WTC11 (cell line): ENCODE results near the gene ME2. TPM values are rescaled to one million over a fixed set of nuclear protein-coding genes. Genes with fewer than 3 reads are reported as not detected.

Source experiments
- ATAC-seq: fragments of 200-7000 bp; cut with Tn5 transposase; 2 replicates; pipeline ENCODE4 v1.10.0; 2021; ENCODE audit warnings: mild to moderate bottlenecking, moderate library complexity
- CTCF ChIA-PET: fragments of 300-600 bp; sonication (Branson Sonifier 250); formaldehyde crosslinking; loops from one replicate; lab custom pipeline; 2021; ENCODE audit warnings: antibody characterized with exemption; lab: Charles Lee
- POLR2A ChIA-PET: fragments of 350-600 bp; sonication (Branson Sonifier 250); formaldehyde crosslinking; loops from one replicate; lab custom pipeline; 2021; ENCODE audit warnings: antibody characterized with exemption; lab: Charles Lee
- DNase-seq: peaks from one replicate; pipeline ENCODE4 v3.0.0; 2021; ENCODE audit warnings: low spot score
- H3K27ac Mint-ChIP-seq: 2 replicates; pipeline ENCODE4 v1.8.0; 2021; ENCODE audit warnings: mixed read lengths
- H3K27me3 Mint-ChIP-seq: 2 replicates; pipeline ENCODE4 v1.8.0; 2021; ENCODE audit warnings: low read depth, mild to moderate bottlenecking, moderate library complexity, mixed read lengths
- H3K36me3 Mint-ChIP-seq: 2 replicates; pipeline ENCODE4 v1.8.0; 2021; ENCODE audit warnings: mixed read lengths
- H3K4me1 Mint-ChIP-seq: 2 replicates; pipeline ENCODE4 v1.8.0; 2022; ENCODE audit warnings: mixed read lengths
- H3K4me3 Mint-ChIP-seq: 2 replicates; pipeline ENCODE4 v1.8.0; 2021; ENCODE audit warnings: mild to moderate bottlenecking, moderate library complexity, mixed read lengths
- H3K9me3 Mint-ChIP-seq: 2 replicates; pipeline ENCODE4 v1.8.0; 2021; ENCODE audit warnings: mixed read lengths
- ESRRA ChIP-seq: sonication (generic); formaldehyde crosslinking; IDR thresholded peaks from 2 replicates; pipeline ENCODE4 v1.8.1; 2022; ENCODE audit warnings: mild to moderate bottlenecking, missing genetic modification reagents, borderline replicate concordance
- GTF2I ChIP-seq: fragments of 250-450 bp; sonication (Bioruptor Pico); conservative IDR thresholded peaks from 2 replicates; pipeline ENCODE4 v1.4.0; 2021; ENCODE audit warnings: mild to moderate bottlenecking
- JAZF1 ChIP-seq: fragments of 250-450 bp; sonication (Bioruptor Pico); IDR thresholded peaks from 2 replicates; pipeline ENCODE4 v1.9.0; 2021; ENCODE audit warnings: moderate library complexity, mild to moderate bottlenecking, inconsistent platforms
- KAT7 ChIP-seq: sonication (generic); formaldehyde crosslinking; IDR thresholded peaks from 2 replicates; pipeline ENCODE4 v1.8.1; 2023; ENCODE audit warnings: missing genetic modification reagents, mild to moderate bottlenecking, borderline replicate concordance
- MYBL2 ChIP-seq: sonication (generic); formaldehyde crosslinking; IDR thresholded peaks from 2 replicates; pipeline ENCODE4 v1.8.1; 2023; ENCODE audit warnings: mild to moderate bottlenecking, moderate library complexity, missing genetic modification reagents
- OVOL2 ChIP-seq: fragments of 250-450 bp; sonication (Bioruptor Pico); IDR thresholded peaks from 2 replicates; pipeline ENCODE4 v1.9.0; 2021; ENCODE audit warnings: mild to moderate bottlenecking, borderline replicate concordance
- PRRX2 ChIP-seq: fragments of 250-450 bp; sonication (Bioruptor Pico); IDR thresholded peaks from 2 replicates; pipeline ENCODE4 v1.8.0; 2021; ENCODE audit warnings: mild to moderate bottlenecking
- SMAD3 ChIP-seq: sonication (generic); formaldehyde crosslinking; IDR thresholded peaks from 2 replicates; pipeline ENCODE4 v1.8.0; 2022; ENCODE audit warnings: missing genetic modification reagents, mild to moderate bottlenecking, borderline replicate concordance
- ZNF219 ChIP-seq: sonication (generic); formaldehyde crosslinking; IDR thresholded peaks from 2 replicates; pipeline ENCODE4 v1.8.0; 2023; ENCODE audit warnings: missing genetic modification reagents, mild to moderate bottlenecking, borderline replicate concordance
- ZNF423 ChIP-seq: fragments of 250-450 bp; sonication (Bioruptor Pico); IDR thresholded peaks from 2 replicates; pipeline ENCODE4 v2.1.2; 2022; ENCODE audit warnings: mild to moderate bottlenecking, moderate library complexity
- total RNA-seq: library from RNA; stranded (reverse); gene quantifications from 3 replicates; pipeline ENCODE4 v1.2.3, GENCODE V29; 2021
- TF ChIP-seq, protein P1 (sequence below): fragments of 250-450 bp; sonication (Bioruptor Pico); IDR thresholded peaks from 2 replicates; pipeline ENCODE4 v1.9.0; 2021; ENCODE audit warnings: mild to moderate bottlenecking
- TF ChIP-seq, protein P2 (sequence below): sonication (generic); formaldehyde crosslinking; IDR thresholded peaks from 2 replicates; pipeline ENCODE4 v1.8.1; 2023; ENCODE audit warnings: mild to moderate bottlenecking, missing genetic modification reagents
- TF ChIP-seq, protein P3 (sequence below): sonication (generic); formaldehyde crosslinking; IDR thresholded peaks from 2 replicates; pipeline ENCODE4 v1.8.1; 2023; ENCODE audit warnings: mild to moderate bottlenecking, moderate library complexity, missing genetic modification reagents
- TF ChIP-seq, protein P4 (sequence below): fragments of 250-450 bp; sonication (Bioruptor Pico); IDR thresholded peaks from 2 replicates; pipeline ENCODE4 v1.8.0; 2021; ENCODE audit warnings: mild to moderate bottlenecking
- TF ChIP-seq, protein P5 (sequence below): sonication (generic); formaldehyde crosslinking; IDR thresholded peaks from 2 replicates; pipeline ENCODE4 v1.8.1; 2022; ENCODE audit warnings: low read depth, mild to moderate bottlenecking, moderate library complexity, missing genetic modification reagents, borderline replicate concordance
- TF ChIP-seq, protein P6 (sequence below): sonication (generic); formaldehyde crosslinking; IDR thresholded peaks from 2 replicates; pipeline ENCODE4 v1.8.1; 2023; ENCODE audit warnings: mild to moderate bottlenecking, missing genetic modification reagents, borderline replicate concordance

ME2 gene
- total RNA-seq, 1 experiment from 2014 or later, result 57.0 TPM

DNA sequence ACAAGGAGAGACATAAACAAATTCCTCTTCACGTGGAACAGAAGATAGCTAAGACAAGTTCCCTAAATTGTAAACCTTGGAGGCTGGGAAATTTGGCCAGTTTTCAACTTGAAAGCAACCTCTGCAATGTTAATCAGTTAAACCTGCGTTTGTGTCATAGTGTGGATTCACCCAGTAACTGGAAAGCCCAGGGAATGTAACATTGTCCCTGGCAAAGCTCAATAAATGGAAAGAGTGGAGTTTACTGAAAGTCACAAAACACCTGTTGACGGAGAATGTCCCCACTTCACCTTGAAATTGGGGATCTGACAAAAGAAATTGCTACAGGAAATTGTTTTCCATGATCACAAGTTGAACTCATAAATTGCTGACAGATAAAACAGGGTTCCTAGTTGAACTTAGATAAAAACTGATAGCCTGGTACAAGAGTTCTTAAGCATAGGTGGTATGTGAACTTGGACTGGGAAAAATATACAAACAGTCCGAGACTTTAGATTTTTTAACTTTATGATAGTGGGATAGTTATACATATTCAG is 15.0 kb upstream of the ME2 start:
- no peak overlapping the region for H3K27ac Mint-ChIP-seq

DNA sequence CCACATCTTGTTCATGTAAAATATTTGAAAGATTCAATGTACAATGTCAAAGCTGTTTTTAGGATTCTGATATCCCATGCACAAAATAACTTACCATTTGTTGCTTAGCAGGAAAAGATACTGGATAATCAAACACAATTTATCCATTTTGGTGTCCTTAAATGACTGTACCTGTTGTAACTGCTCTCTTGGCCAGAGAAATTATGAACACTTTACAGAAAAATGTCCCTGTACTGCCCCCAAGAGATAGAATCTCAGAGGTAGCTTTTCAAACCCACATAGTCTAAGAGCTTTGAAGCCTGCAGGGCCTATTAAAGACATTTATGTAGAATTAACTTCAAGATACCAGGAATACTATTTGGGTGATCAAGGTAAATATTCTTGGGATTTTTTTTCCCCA is 12.2 kb upstream of the ME2 start:
- ChIA-PET CTCF (interaction anchor here (1.0 to 1.2 kb wide), 2 partner anchors 12 to 213 kb away, joined by 3 to 4 read pairs; partner anchors contain the start of gene ME2), POLR2A (interaction anchor here (1.1 kb wide), 1 partner anchor 10 kb away, joined by 3 read pairs; no protein-coding TSS in a partner anchor)
- DNase-seq, result no peak
- Mint-ChIP-seq H3K9me3 (no peaks in the 10 kb centered on the region), H3K36me3 (no peaks in the 10 kb centered on the region), H3K27ac (no peak overlapping the region), H3K4me1 (peaks cover 6% of the 10 kb centered on the region), H3K27me3 (no peaks in the 10 kb centered on the region), H3K4me3 (no peak overlapping the region)
- no peak for ATAC-seq
- TF ChIP-seq, protein P1, sequence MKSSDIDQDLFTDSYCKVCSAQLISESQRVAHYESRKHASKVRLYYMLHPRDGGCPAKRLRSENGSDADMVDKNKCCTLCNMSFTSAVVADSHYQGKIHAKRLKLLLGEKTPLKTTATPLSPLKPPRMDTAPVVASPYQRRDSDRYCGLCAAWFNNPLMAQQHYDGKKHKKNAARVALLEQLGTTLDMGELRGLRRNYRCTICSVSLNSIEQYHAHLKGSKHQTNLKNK (CRISPR knock-in tag), result no peak
- TF ChIP-seq, protein P2, sequence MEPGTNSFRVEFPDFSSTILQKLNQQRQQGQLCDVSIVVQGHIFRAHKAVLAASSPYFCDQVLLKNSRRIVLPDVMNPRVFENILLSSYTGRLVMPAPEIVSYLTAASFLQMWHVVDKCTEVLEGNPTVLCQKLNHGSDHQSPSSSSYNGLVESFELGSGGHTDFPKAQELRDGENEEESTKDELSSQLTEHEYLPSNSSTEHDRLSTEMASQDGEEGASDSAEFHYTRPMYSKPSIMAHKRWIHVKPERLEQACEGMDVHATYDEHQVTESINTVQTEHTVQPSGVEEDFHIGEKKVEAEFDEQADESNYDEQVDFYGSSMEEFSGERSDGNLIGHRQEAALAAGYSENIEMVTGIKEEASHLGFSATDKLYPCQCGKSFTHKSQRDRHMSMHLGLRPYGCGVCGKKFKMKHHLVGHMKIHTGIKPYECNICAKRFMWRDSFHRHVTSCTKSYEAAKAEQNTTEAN, result no peak
- TF ChIP-seq GTF2I (CRISPR knock-in tag) (no peak), ZNF423 (CRISPR knock-in tag) (no peak), MYBL2 (no peak), JAZF1 (CRISPR knock-in tag) (no peak), ZNF219 (CRISPR knock-in tag) (no peak)
- TF ChIP-seq, protein P3, sequence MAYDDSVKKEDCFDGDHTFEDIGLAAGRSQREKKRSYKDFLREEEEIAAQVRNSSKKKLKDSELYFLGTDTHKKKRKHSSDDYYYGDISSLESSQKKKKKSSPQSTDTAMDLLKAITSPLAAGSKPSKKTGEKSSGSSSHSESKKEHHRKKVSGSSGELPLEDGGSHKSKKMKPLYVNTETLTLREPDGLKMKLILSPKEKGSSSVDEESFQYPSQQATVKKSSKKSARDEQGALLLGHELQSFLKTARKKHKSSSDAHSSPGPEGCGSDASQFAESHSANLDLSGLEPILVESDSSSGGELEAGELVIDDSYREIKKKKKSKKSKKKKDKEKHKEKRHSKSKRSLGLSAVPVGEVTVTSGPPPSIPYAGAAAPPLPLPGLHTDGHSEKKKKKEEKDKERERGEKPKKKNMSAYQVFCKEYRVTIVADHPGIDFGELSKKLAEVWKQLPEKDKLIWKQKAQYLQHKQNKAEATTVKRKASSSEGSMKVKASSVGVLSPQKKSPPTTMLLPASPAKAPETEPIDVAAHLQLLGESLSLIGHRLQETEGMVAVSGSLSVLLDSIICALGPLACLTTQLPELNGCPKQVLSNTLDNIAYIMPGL, result no peak
- TF ChIP-seq, protein P4, sequence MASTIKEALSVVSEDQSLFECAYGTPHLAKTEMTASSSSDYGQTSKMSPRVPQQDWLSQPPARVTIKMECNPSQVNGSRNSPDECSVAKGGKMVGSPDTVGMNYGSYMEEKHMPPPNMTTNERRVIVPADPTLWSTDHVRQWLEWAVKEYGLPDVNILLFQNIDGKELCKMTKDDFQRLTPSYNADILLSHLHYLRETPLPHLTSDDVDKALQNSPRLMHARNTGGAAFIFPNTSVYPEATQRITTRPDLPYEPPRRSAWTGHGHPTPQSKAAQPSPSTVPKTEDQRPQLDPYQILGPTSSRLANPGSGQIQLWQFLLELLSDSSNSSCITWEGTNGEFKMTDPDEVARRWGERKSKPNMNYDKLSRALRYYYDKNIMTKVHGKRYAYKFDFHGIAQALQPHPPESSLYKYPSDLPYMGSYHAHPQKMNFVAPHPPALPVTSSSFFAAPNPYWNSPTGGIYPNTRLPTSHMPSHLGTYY (CRISPR knock-in tag), result no peak

More for the DNA sequence above, 15.0 kb upstream of the ME2 start:
- POLR2A ChIA-PET, result no interaction called here
- no peak for ATAC-seq
- no peaks in the 10 kb centered on the region for H3K4me1 Mint-ChIP-seq
- peaks cover 2% of the 10 kb centered on the region; the same call in 1 of the 2 replicates for H3K27me3 Mint-ChIP-seq
- CTCF ChIA-PET, result no interaction called here
- no peaks in the 10 kb centered on the region for H3K36me3 Mint-ChIP-seq
- no peak for DNase-seq
- H3K9me3 Mint-ChIP-seq, result no peaks in the 10 kb centered on the region
- TF ChIP-seq, protein P5, sequence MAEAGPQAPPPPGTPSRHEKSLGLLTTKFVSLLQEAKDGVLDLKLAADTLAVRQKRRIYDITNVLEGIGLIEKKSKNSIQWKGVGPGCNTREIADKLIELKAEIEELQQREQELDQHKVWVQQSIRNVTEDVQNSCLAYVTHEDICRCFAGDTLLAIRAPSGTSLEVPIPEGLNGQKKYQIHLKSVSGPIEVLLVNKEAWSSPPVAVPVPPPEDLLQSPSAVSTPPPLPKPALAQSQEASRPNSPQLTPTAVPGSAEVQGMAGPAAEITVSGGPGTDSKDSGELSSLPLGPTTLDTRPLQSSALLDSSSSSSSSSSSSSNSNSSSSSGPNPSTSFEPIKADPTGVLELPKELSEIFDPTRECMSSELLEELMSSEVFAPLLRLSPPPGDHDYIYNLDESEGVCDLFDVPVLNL (CRISPR knock-in tag), result no peak
- TF ChIP-seq ESRRA (CRISPR knock-in tag), result no peak
- no peak for TF ChIP-seq PRRX2 (CRISPR knock-in tag)
- TF ChIP-seq, protein P6, sequence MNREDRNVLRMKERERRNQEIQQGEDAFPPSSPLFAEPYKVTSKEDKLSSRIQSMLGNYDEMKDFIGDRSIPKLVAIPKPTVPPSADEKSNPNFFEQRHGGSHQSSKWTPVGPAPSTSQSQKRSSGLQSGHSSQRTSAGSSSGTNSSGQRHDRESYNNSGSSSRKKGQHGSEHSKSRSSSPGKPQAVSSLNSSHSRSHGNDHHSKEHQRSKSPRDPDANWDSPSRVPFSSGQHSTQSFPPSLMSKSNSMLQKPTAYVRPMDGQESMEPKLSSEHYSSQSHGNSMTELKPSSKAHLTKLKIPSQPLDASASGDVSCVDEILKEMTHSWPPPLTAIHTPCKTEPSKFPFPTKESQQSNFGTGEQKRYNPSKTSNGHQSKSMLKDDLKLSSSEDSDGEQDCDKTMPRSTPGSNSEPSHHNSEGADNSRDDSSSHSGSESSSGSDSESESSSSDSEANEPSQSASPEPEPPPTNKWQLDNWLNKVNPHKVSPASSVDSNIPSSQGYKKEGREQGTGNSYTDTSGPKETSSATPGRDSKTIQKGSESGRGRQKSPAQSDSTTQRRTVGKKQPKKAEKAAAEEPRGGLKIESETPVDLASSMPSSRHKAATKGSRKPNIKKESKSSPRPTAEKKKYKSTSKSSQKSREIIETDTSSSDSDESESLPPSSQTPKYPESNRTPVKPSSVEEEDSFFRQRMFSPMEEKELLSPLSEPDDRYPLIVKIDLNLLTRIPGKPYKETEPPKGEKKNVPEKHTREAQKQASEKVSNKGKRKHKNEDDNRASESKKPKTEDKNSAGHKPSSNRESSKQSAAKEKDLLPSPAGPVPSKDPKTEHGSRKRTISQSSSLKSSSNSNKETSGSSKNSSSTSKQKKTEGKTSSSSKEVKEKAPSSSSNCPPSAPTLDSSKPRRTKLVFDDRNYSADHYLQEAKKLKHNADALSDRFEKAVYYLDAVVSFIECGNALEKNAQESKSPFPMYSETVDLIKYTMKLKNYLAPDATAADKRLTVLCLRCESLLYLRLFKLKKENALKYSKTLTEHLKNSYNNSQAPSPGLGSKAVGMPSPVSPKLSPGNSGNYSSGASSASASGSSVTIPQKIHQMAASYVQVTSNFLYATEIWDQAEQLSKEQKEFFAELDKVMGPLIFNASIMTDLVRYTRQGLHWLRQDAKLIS (CRISPR knock-in tag), result no peak
- no peak for TF ChIP-seq KAT7 (CRISPR knock-in tag)
- TF ChIP-seq, protein P3, result no peak
- TF ChIP-seq, protein P4 (CRISPR knock-in tag), result no peak
- TF ChIP-seq OVOL2 (CRISPR knock-in tag), result no peak
- TF ChIP-seq SMAD3 (CRISPR knock-in tag), result no peak
- no peak overlapping the region for H3K4me3 Mint-ChIP-seq
